Raji (cell line): ENCODE results near the gene RAPSN.

Experiments
- POLR2A ChIP-seq: IDR thresholded peaks from 2 replicates; pipeline ENCODE4 v1.6.1; 2011; ENCODE audit warnings: low read depth, low read length, control low read depth; ENCODE audit not compliant: insufficient read depth

The RAPSN gene

GRCh38 chr11:47469361-47470179 is 20.6 kb upstream of the RAPSN start:
- TF ChIP-seq POLR2A, result no peak

- TF ChIP-seq POLR2A, result no peak
These were observed 19.8 kb upstream of the RAPSN start for GRCh38 chr11:47468598-47469214.

GRCh38 chr11:47467357-47467756 is 18.4 kb upstream of the RAPSN start:
- TF ChIP-seq POLR2A, result no peak

GRCh38 chr11:47466701-47467250 is 17.8 kb upstream of the RAPSN start:
- no peak for TF ChIP-seq POLR2A

GRCh38 chr11:47466201-47466600 is 17.3 kb upstream of the RAPSN start:
- no peak for TF ChIP-seq POLR2A

- no peak for TF ChIP-seq POLR2A
These were observed 15.5 kb upstream of the RAPSN start for GRCh38 chr11:47464483-47464882.

- TF ChIP-seq POLR2A, result no peak
These were observed 12.9 kb upstream of the RAPSN start for GRCh38 chr11:47461876-47462275.

- TF ChIP-seq POLR2A, result no peak
These were observed 11.8 kb upstream of the RAPSN start for GRCh38 chr11:47460571-47461235.

- no peak for TF ChIP-seq POLR2A
These were observed 4.4 kb upstream of the RAPSN start for GRCh38 chr11:47453365-47453764.

- TF ChIP-seq POLR2A, result no peak
These were observed 3.1 kb upstream of the RAPSN start for GRCh38 chr11:47451990-47452389.

GRCh38 chr11:47451436-47451835 is 2.5 kb upstream of the RAPSN start:
- TF ChIP-seq POLR2A, result no peak

GRCh38 chr11:47449541-47449940 is 605 bp upstream of the RAPSN start:
- no peak for TF ChIP-seq POLR2A

- TF ChIP-seq POLR2A, result no peak
These were observed 1.0 kb downstream of the RAPSN start for GRCh38 chr11:47447906-47448305.

GRCh38 chr11:47446833-47447232 is 2.1 kb downstream of the RAPSN start:
- no peak for TF ChIP-seq POLR2A

GRCh38 chr11:47445840-47446239 is 3.1 kb downstream of the RAPSN start:
- TF ChIP-seq POLR2A, result no peak

- no peak for TF ChIP-seq POLR2A
These were observed 5.1 kb downstream of the RAPSN start for GRCh38 chr11:47443817-47444216.
